ENCODE data around the gene SHISA9.

The SHISA9 gene

GRCh38 chr16:13269359-13269758 lies 368.0 kb downstream of the SHISA9 start:
- no peak for DNase-seq (ENCODE audit: low spot score)

DNA sequence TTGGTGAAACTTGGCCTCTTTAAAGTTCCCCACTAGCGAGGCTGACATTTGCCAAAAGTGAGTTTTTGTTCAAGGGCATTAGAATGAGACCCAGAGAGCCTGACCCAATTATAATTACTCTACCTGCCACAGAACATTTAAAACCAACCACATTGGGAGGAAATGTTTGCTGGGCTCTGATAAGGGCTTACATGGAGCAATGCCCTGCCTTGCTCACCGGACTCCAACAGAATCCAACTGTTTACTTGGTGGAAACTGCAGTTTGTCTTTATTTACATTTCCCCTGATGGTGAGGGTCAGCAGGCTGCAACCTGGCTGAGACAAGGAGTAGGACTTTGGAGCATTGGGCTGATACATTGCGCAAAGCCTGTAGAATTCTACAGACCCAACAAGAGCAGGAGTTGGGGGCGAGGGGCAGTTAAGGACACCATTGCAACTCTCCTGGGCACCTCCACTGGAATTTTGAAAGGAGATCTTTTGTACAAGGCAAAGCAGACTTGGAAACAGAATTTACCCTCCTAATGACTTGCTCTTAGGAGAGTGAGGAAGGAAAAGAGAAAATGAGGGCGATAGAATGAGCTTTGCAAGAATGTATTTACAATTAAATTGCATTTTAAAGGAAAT lies 368.6 kb downstream of the SHISA9 start:
- no peak for DNase-seq (ENCODE audit: low spot score)

DNA sequence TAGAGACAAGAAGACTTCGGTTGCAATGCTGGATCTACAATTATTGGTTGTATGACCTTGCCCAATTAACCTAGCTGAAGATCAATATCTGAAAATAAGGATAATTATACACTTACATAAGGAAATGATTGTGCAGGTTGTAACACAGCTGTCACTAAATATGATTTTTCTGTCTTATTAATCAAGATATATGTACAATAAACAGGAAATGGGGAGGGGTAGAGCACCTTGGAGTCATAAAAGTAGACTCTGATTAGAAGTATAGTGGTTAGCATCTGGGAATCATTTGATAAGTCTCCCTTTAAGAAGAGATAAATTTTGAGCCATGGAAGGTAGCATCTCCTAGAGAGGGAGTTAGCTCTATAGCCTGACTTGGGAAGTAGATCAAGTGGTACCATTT lies 369.2 kb downstream of the SHISA9 start:
- DNase-seq (ENCODE audit: low spot score): no peak

- no peak for DNase-seq (ENCODE audit: low spot score)
Measured at GRCh38 chr16:13289515-13289914, 388.1 kb downstream of the SHISA9 start.

Data from Ammon's horn (tissue), 1 donor.